ENCODE data around the gene SLC35B2. TPM values are rescaled to one million over a fixed set of nuclear protein-coding genes. Genes with fewer than 3 reads are reported as not detected.

The SLC35B2 gene
- total RNA-seq, 2 experiments from 2014 or later, result 6.4 to 7.0 TPM

DNA sequence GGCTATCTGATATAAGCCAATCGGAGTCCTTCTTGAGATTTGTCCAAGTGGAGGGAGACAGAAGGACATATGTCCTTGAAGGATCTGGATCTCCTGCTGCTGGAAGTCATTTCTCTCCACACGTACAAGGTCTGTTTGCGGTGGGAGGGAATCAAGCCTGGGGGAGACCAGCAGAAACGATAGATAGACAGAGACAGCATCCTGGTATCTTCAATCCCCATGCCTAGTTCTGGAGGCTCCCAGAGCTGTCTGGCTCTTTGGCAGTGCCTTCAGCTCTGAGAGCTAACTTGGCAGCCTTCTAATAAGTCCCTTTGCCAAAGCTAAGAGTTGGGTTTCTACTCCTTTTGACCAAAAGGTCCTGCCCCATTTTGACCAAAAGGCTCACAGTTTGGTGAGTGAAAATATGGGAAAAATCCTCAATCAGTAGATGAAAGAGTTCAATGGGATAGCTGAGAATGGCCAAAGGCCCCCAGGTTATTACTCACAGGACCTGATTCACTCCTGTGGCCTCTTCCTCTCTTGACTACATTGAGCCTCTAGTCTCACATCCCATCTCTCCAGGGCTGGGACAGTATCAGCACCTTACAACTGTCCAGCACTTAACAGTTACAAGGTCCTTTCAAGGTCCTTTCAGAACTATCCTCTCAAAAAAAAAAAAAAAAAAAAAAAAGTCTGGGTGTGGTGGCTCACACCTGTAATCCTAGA, 35.5 kb upstream of the SLC35B2 start:
- H3K9me3 Mint-ChIP-seq, result no peaks in the 10 kb centered on the region
- Histone ChIP-seq H3K27ac (ENCODE audit: low read depth in 1 of 2, low read length in 2 of 2) (no peak overlapping the region), H3K9me3 (ENCODE audit: control insufficient read depth in 1 of 2, insufficient read depth in 1 of 2, low read length in 2 of 2) (peaks cover 0 to 9% of the 10 kb centered on the region in 2 experiments), H3K4me1 (ENCODE audit: insufficient read depth, low read length) (peaks cover 11% of the 10 kb centered on the region), H3K4me3 (ENCODE audit: low read length) (no peak overlapping the region), H3K36me3 (ENCODE audit: insufficient read depth, low read length) (no peaks in the 10 kb centered on the region), H3K27me3 (ENCODE audit: control insufficient read depth in 1 of 2, insufficient read depth in 2 of 2, low read length in 2 of 2) (peaks cover 61 to 76% of the 10 kb centered on the region in 2 experiments)
- CTCF ChIA-PET, result interaction anchor here (1.8 kb wide), 1 partner anchor 12 kb away, joined by 6 read pairs; no protein-coding TSS in a partner anchor
- no peak overlapping the region for H3K27ac Mint-ChIP-seq
- ATAC-seq (ENCODE audit: poor library complexity), result no peak
- peaks cover 12% of the 10 kb centered on the region for H3K4me1 Mint-ChIP-seq (ENCODE audit: low read depth)
- intact Hi-C loops (cut with DNase I, micrococcal nuclease), result no loop called here
- H3K4me3 Mint-ChIP-seq, result no peak overlapping the region
- no peaks in the 10 kb centered on the region for H3K36me3 Mint-ChIP-seq (ENCODE audit: low read depth)
- no peak for DNase-seq
- POLR2A ChIA-PET, result no interaction called here
- H3K27me3 Mint-ChIP-seq, result peaks cover 83% of the 10 kb centered on the region
- TF ChIP-seq, protein P1, sequence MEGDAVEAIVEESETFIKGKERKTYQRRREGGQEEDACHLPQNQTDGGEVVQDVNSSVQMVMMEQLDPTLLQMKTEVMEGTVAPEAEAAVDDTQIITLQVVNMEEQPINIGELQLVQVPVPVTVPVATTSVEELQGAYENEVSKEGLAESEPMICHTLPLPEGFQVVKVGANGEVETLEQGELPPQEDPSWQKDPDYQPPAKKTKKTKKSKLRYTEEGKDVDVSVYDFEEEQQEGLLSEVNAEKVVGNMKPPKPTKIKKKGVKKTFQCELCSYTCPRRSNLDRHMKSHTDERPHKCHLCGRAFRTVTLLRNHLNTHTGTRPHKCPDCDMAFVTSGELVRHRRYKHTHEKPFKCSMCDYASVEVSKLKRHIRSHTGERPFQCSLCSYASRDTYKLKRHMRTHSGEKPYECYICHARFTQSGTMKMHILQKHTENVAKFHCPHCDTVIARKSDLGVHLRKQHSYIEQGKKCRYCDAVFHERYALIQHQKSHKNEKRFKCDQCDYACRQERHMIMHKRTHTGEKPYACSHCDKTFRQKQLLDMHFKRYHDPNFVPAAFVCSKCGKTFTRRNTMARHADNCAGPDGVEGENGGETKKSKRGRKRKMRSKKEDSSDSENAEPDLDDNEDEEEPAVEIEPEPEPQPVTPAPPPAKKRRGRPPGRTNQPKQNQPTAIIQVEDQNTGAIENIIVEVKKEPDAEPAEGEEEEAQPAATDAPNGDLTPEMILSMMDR (IDR thresholded peaks at IDR 0.05), result no peak

GRCh38 chr6:44291841-44292240, 34.5 kb upstream of the SLC35B2 start:
- H3K27me3 ChIP-seq (ENCODE audit: control insufficient read depth in 1 of 2, insufficient read depth in 2 of 2, low read length in 2 of 2), result peaks cover 65 to 73% of the 10 kb centered on the region in 2 experiments
- Mint-ChIP-seq H3K27me3 (peaks cover 90% of the 10 kb centered on the region), H3K27ac (no peak overlapping the region), H3K36me3 (ENCODE audit: low read depth) (no peaks in the 10 kb centered on the region), H3K9me3 (no peaks in the 10 kb centered on the region), H3K4me3 (no peak overlapping the region), H3K4me1 (ENCODE audit: low read depth) (peaks cover 6% of the 10 kb centered on the region)
- ChIA-PET POLR2A (no interaction called here), CTCF (interaction anchor here (1.8 kb wide), 1 partner anchor 13 kb away, joined by 6 read pairs; no protein-coding TSS in a partner anchor)
- ATAC-seq (ENCODE audit: poor library complexity) (no peak), DNase-seq (no peak)
- no peaks in the 10 kb centered on the region for H3K36me3 ChIP-seq (ENCODE audit: insufficient read depth, low read length)
- TF ChIP-seq, protein P1 (IDR thresholded peaks at IDR 0.05), result no peak
- peaks cover 2% of the 10 kb centered on the region for H3K4me1 ChIP-seq (ENCODE audit: insufficient read depth, low read length)
- intact Hi-C loops (cut with DNase I, micrococcal nuclease), result no loop called here
- no peak overlapping the region for H3K27ac ChIP-seq (ENCODE audit: low read depth in 1 of 2, low read length in 2 of 2)
- H3K4me3 ChIP-seq (ENCODE audit: low read length), result no peak overlapping the region
- peaks cover 0 to 4% of the 10 kb centered on the region in 2 experiments for H3K9me3 ChIP-seq (ENCODE audit: control insufficient read depth in 1 of 2, insufficient read depth in 1 of 2, low read length in 2 of 2)

- POLR2A ChIA-PET, result no interaction called here
- peaks cover 88% of the 10 kb centered on the region for H3K27me3 Mint-ChIP-seq
- H3K9me3 Mint-ChIP-seq, result no peaks in the 10 kb centered on the region
- intact Hi-C loops (cut with DNase I, micrococcal nuclease), result no loop called here
- no peak overlapping the region for H3K4me3 Mint-ChIP-seq
- H3K36me3 Mint-ChIP-seq (ENCODE audit: low read depth), result no peaks in the 10 kb centered on the region
- Histone ChIP-seq H3K4me1 (ENCODE audit: insufficient read depth, low read length) (no peaks in the 10 kb centered on the region), H3K36me3 (ENCODE audit: insufficient read depth, low read length) (no peaks in the 10 kb centered on the region), H3K27me3 (ENCODE audit: control insufficient read depth in 1 of 2, insufficient read depth in 2 of 2, low read length in 2 of 2) (peaks cover 53 to 65% of the 10 kb centered on the region in 2 experiments), H3K27ac (ENCODE audit: low read depth in 1 of 2, low read length in 2 of 2) (no peak overlapping the region), H3K4me3 (ENCODE audit: low read length) (no peak overlapping the region), H3K9me3 (ENCODE audit: control insufficient read depth in 1 of 2, insufficient read depth in 1 of 2, low read length in 2 of 2) (peaks cover 0 to 4% of the 10 kb centered on the region in 2 experiments)
- no peak overlapping the region for H3K27ac Mint-ChIP-seq
- CTCF ChIA-PET, result no interaction called here
- H3K4me1 Mint-ChIP-seq (ENCODE audit: low read depth), result no peaks in the 10 kb centered on the region
- ATAC-seq (ENCODE audit: poor library complexity) (no peak), DNase-seq (no peak)
- TF ChIP-seq, protein P1 (IDR thresholded peaks at IDR 0.05), result no peak
Measured at GRCh38 chr6:44289726-44290260, 32.5 kb upstream of the SLC35B2 start.
